Vagina (tissue), 2 donors: ENCODE data around the gene NPAS3.

Source experiments
- CTCF ChIP-seq, 3 experiments: fragments of 450-650 bp in 2 of 3; fragments of 200-600 bp in 1 of 3; sonication (generic) in 1 of 3; IDR thresholded peaks; one replicate each; pipeline ENCODE4 v1.5.1; 2017 to 2019; ENCODE audit warnings: antibody characterized with exemption in 3 of 3, mild to moderate bottlenecking in 2 of 3, moderate library complexity in 2 of 3
- POLR2A ChIP-seq, 2 donors: fragments of 450-650 bp; IDR thresholded peaks; one replicate each; pipeline ENCODE4 v1.6.1; 2017; ENCODE audit warnings: antibody characterized with exemption in 2 of 2, mild to moderate bottlenecking in 2 of 2, moderate library complexity in 2 of 2

GRCh38 chr14:32906672-32907071, 32.0 kb upstream of the NPAS3 start:
- no peak for TF ChIP-seq POLR2A (IDR thresholded peaks at IDR 0.05)
- TF ChIP-seq CTCF (IDR thresholded peaks at IDR 0.05), result no peak
